HepG2 (cell line): Measurements from ENCODE around the gene MED1. TPM values are rescaled to one million over a fixed set of nuclear protein-coding genes. Genes with fewer than 3 reads are reported as not detected.
A peak's percentile ranks its signal among the peaks of the same experiment; 100 is the strongest.

ENCODE experiments used
- ATF4 ChIP-seq, 2 experiments: fragments of 450-650 bp in 1 of 2; sonication (generic) in 1 of 2; formaldehyde crosslinking; IDR thresholded peaks; 2 replicates each; pipeline versions ENCODE4 v1.5.0 to v1.8.0; 2020 to 2022; ENCODE audit warnings: mild to moderate bottlenecking in 1 of 2, missing genetic modification reagents in 1 of 2
- BCLAF1 ChIP-seq: fragments of 450-650 bp; IDR thresholded peaks from 2 replicates; pipeline ENCODE4 v1.6.1; 2017; ENCODE audit warnings: mild to moderate bottlenecking
- BRF2 ChIP-seq: sonication (generic); formaldehyde crosslinking; IDR thresholded peaks from 2 replicates; pipeline ENCODE4 v1.8.1; 2022; ENCODE audit warnings: mild to moderate bottlenecking, missing genetic modification reagents
- HNF4A ChIP-seq: sonication (generic); formaldehyde crosslinking; IDR thresholded peaks from 2 replicates; pipeline ENCODE4 v1.4.0; 2020; ENCODE audit warnings: missing genetic modification reagents
- HNRNPK ChIP-seq: fragments of 200-400 bp; formaldehyde crosslinking; IDR thresholded peaks from 2 replicates; pipeline ENCODE4 v1.6.1; 2018; ENCODE audit warnings: low read length, low read depth, moderate library complexity, mild to moderate bottlenecking; ENCODE audit not compliant: poor library complexity, severe bottlenecking
- KLF13 ChIP-seq: sonication (generic); formaldehyde crosslinking; IDR thresholded peaks from 2 replicates; pipeline ENCODE4 v1.4.0; 2020; ENCODE audit warnings: mild to moderate bottlenecking, missing genetic modification reagents
- MIXL1 ChIP-seq: IDR thresholded peaks from 2 replicates; pipeline ENCODE4 v1.6.1; 2016
- NR3C1 ChIP-seq: sonication (generic); formaldehyde crosslinking; IDR thresholded peaks from 2 replicates; pipeline ENCODE4 v1.4.0; 2020; ENCODE audit warnings: missing genetic modification reagents
- SIN3B ChIP-seq: fragments of 150-350 bp; IDR thresholded peaks from 2 replicates; pipeline ENCODE4 v1.6.1; 2014; ENCODE audit warnings: low read length
- SMAD9 ChIP-seq: sonication (generic); formaldehyde crosslinking; IDR thresholded peaks from 2 replicates; pipeline ENCODE4 v1.5.1; 2020; ENCODE audit warnings: mild to moderate bottlenecking, missing genetic modification reagents
- TBP ChIP-seq: sonication (generic); formaldehyde crosslinking; IDR thresholded peaks from 2 replicates; pipeline ENCODE4 v1.5.0; 2020; ENCODE audit warnings: missing genetic modification reagents
- ZBTB43 ChIP-seq: sonication (generic); formaldehyde crosslinking; conservative IDR thresholded peaks from 2 replicates; pipeline ENCODE4 v1.4.0; 2020; ENCODE audit warnings: missing genetic modification reagents
- ZFAT ChIP-seq: sonication (generic); formaldehyde crosslinking; conservative IDR thresholded peaks from 2 replicates; pipeline ENCODE4 v1.8.1; 2023; ENCODE audit warnings: missing genetic modification reagents, inconsistent platforms
- ZHX1 ChIP-seq: sonication (generic); formaldehyde crosslinking; IDR thresholded peaks from 2 replicates; pipeline ENCODE4 v1.8.1; 2022; ENCODE audit warnings: low read depth, mild to moderate bottlenecking, missing genetic modification reagents
- ZMYM2 ChIP-seq: sonication (generic); formaldehyde crosslinking; IDR thresholded peaks from 2 replicates; pipeline ENCODE4 v1.8.0; 2022; ENCODE audit warnings: mild to moderate bottlenecking, missing genetic modification reagents
- ZMYM4 ChIP-seq: sonication (generic); formaldehyde crosslinking; IDR thresholded peaks from 2 replicates; pipeline ENCODE4 v1.8.1; 2023; ENCODE audit warnings: mild to moderate bottlenecking, missing genetic modification reagents
- ZNF138 ChIP-seq: sonication (generic); formaldehyde crosslinking; IDR thresholded peaks from 2 replicates; pipeline ENCODE4 v1.5.0; 2020; ENCODE audit warnings: mild to moderate bottlenecking, low read depth, missing genetic modification reagents
- ZNF691 ChIP-seq: sonication (generic); formaldehyde crosslinking; IDR thresholded peaks from 2 replicates; pipeline ENCODE4 v1.4.0; 2020; ENCODE audit warnings: missing genetic modification reagents, low read depth, mild to moderate bottlenecking, borderline replicate concordance
- ZNF724P ChIP-seq: sonication (generic); formaldehyde crosslinking; IDR thresholded peaks from 2 replicates; pipeline ENCODE4 v1.8.0; 2022; ENCODE audit warnings: missing genetic modification reagents, borderline replicate concordance
- ZNF781 ChIP-seq: sonication (generic); formaldehyde crosslinking; IDR thresholded peaks from 2 replicates; pipeline ENCODE4 v1.5.1; 2020; ENCODE audit warnings: borderline replicate concordance, mild to moderate bottlenecking, missing genetic modification reagents; ENCODE audit errors: not compliant biosample characterization
- polyA plus RNA-seq, 8 experiments: library from polyadenylated mRNA; depleted of rRNA in 3 of 8; stranded (reverse) in 7 of 8; unstranded in 1 of 8; fragments of >200 nt; fragmentation: Illumina TruSeq in 4 of 8; extraction: Trizol in 4 of 8; gene quantifications; 2 replicates each; pipeline versions ENCODE4 v1.2.1 to v1.2.3, GENCODE V29; 2011 to 2016; ENCODE audit warnings: low read depth in 4 of 8, missing spikeins in 1 of 8, mixed read lengths in 1 of 8; ENCODE audit not compliant: insufficient read depth in 1 of 8
- total RNA-seq, 5 experiments: library from RNA; depleted of rRNA; stranded (reverse); fragments of >200 nt; fragmentation: Illumina TruSeq; extraction: Trizol; gene quantifications; 2 replicates each; pipeline ENCODE4 v1.2.3, GENCODE V29; 2016; ENCODE audit warnings: low read depth in 1 of 5

The MED1 gene
- total and polyA plus RNA-seq, 2 of the 13 experiments (the other 11 are each of a cell fraction or from before 2014, with no cell fraction given) = 37.5 to 40.1 TPM

GRCh38 chr17:39402244-39402889 is 48.7 kb downstream of the MED1 start (continued):
- TF ChIP-seq BRF2 (CRISPR knock-in tag) (no peak), ZNF724P (0 out of 2 replicates have a peak, but pooled peaks have one; percentile 54), ZFAT (CRISPR knock-in tag) (no peak), NR3C1 (CRISPR knock-in tag) (no peak), HNRNPK (no peak), SIN3B (peak; percentile 98), ZHX1 (CRISPR knock-in tag) (no peak), ZBTB43 (CRISPR knock-in tag) (no peak), ZNF691 (no peak), ZNF138 (CRISPR knock-in tag) (no peak), HNF4A (CRISPR knock-in tag) (no peak), ZMYM4 (CRISPR knock-in tag) (no peak), BCLAF1 (no peak), MIXL1 (CRISPR knock-in tag) (no peak), TBP (no peak), ZMYM2 (no peak), SMAD9 (CRISPR knock-in tag) (no peak), ATF4 (CRISPR knock-in tag; IDR thresholded peaks at IDR 0.05) (peak in 1 of 2 experiments; percentile 49; a peak in 2 of 4 replicates), KLF13 (CRISPR knock-in tag) (no peak), ZNF781 (CRISPR knock-in tag) (no peak)
